ENCODE results near the gene RHPN2. TPM values are rescaled to one million over a fixed set of nuclear protein-coding genes. Genes with fewer than 3 reads are reported as not detected.
A peak's percentile ranks its signal among the peaks of the same experiment; 100 is the strongest.

RHPN2 gene
- total and polyA plus RNA-seq, 8 donors, result 5.3 to 10.1 (median 8.8) TPM

DNA sequence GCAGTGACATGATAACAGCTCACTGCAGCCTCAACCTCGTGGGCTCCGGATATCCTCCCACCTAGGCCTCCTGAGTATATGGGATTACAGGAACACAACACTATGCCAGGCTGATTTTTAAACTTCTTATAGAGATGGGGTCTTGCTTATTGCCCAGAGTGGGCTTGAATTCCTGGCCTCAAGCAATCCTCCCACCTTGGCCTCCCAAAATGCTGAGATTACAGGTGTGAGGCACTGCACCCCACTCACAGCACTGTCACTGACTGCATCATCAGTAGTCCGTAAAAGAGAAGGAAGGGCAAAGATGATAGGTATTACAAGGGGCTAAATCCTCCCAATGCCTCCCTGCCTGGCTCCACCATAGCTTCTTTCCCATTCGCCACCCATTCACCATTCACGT is 4.1 kb downstream of the RHPN2 start:
- intact Hi-C loops (cut with DNase I), result no loop called here
- Histone ChIP-seq H3K4me3 (no peak overlapping the region), H3K4me1 (peaks cover 2 to 20% of the 10 kb centered on the region in 2 donors), H3K27ac (no peak overlapping the region), H3K9me3 (no peaks in the 10 kb centered on the region), H3K27me3 (peaks cover 5 to 49% of the 10 kb centered on the region in 2 donors), H3K36me3 (no peaks in the 10 kb centered on the region)
- TF ChIP-seq, protein P1, sequence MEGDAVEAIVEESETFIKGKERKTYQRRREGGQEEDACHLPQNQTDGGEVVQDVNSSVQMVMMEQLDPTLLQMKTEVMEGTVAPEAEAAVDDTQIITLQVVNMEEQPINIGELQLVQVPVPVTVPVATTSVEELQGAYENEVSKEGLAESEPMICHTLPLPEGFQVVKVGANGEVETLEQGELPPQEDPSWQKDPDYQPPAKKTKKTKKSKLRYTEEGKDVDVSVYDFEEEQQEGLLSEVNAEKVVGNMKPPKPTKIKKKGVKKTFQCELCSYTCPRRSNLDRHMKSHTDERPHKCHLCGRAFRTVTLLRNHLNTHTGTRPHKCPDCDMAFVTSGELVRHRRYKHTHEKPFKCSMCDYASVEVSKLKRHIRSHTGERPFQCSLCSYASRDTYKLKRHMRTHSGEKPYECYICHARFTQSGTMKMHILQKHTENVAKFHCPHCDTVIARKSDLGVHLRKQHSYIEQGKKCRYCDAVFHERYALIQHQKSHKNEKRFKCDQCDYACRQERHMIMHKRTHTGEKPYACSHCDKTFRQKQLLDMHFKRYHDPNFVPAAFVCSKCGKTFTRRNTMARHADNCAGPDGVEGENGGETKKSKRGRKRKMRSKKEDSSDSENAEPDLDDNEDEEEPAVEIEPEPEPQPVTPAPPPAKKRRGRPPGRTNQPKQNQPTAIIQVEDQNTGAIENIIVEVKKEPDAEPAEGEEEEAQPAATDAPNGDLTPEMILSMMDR (IDR thresholded peaks at IDR 0.05), result no peak
- no peak for ATAC-seq
- no peak for DNase-seq

- Histone ChIP-seq H3K27ac (no peak overlapping the region), H3K4me3 (no peak overlapping the region), H3K27me3 (peaks cover 0 to under 1% of the 10 kb centered on the region in 2 donors), H3K4me1 (peaks cover 4 to 10% of the 10 kb centered on the region in 2 donors), H3K36me3 (no peaks in the 10 kb centered on the region), H3K9me3 (no peaks in the 10 kb centered on the region)
- intact Hi-C loops (cut with DNase I), result no loop called here
- TF ChIP-seq, protein P1 (IDR thresholded peaks at IDR 0.05), result no peak
- ATAC-seq (no peak), DNase-seq (no peak)
Measured at GRCh38 chr19:33055718-33056117, 9.0 kb downstream of the RHPN2 start.

DNA sequence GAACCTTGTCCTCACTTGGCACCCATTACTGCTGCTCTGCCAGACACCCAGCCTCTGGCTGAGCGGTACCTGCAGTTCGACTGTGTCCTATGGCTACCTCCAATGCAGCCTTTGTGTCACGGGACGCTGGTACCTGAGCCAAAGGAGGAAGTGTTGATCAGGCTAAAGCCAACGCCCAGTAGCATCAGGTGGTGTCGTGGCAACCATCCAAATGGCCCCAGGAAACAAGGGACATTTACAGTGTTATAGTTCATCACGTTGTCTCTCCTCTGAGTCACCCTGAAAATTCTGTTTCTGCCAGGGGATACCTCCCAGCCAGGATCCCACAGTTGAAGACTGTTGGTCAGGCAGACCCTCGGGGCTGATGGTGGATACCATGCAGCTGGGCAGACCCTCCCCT is 10.1 kb downstream of the RHPN2 start:
- H3K27ac ChIP-seq, result no peak overlapping the region
- DNase-seq (no peak), ATAC-seq (no peak)
- TF ChIP-seq, protein P1 (IDR thresholded peaks at IDR 0.05), result no peak
- H3K27me3 ChIP-seq, result no peaks in the 10 kb centered on the region
- intact Hi-C loops (cut with DNase I), result no loop called here
- no peak overlapping the region for H3K4me3 ChIP-seq
- peaks cover 4 to 10% of the 10 kb centered on the region in 2 donors for H3K4me1 ChIP-seq
- H3K9me3 ChIP-seq, result no peaks in the 10 kb centered on the region
- H3K36me3 ChIP-seq, result no peaks in the 10 kb centered on the region

- Histone ChIP-seq H3K27me3 (no peaks in the 10 kb centered on the region), H3K36me3 (no peaks in the 10 kb centered on the region), H3K9me3 (no peaks in the 10 kb centered on the region), H3K4me3 (no peak overlapping the region), H3K27ac (peak overlapping the region in 1 of 2 donors; percentile 7), H3K4me1 (peaks cover 4 to 10% of the 10 kb centered on the region in 2 donors)
- ATAC-seq (peak; percentile 64), DNase-seq (no peak)
- TF ChIP-seq, protein P1 (IDR thresholded peaks at IDR 0.05), result no peak
- intact Hi-C loops (cut with DNase I), result no loop called here
Measured at GRCh38 chr19:33052352-33052972, 12.2 kb downstream of the RHPN2 start.

GRCh38 chr19:33050110-33050509 is 14.6 kb downstream of the RHPN2 start:
- no peaks in the 10 kb centered on the region for H3K27me3 ChIP-seq
- no peak overlapping the region for H3K27ac ChIP-seq
- no peaks in the 10 kb centered on the region for H3K36me3 ChIP-seq
- no peak for DNase-seq
- TF ChIP-seq, protein P1 (IDR thresholded peaks at IDR 0.05), result no peak
- ATAC-seq, result no peak
- intact Hi-C loops (cut with DNase I), result no loop called here
- H3K9me3 ChIP-seq, result no peaks in the 10 kb centered on the region
- no peak overlapping the region for H3K4me3 ChIP-seq
- peaks cover 4 to 10% of the 10 kb centered on the region in 2 donors for H3K4me1 ChIP-seq
